ENCODE measurements around the gene CNNM4.

The CNNM4 gene

DNA sequence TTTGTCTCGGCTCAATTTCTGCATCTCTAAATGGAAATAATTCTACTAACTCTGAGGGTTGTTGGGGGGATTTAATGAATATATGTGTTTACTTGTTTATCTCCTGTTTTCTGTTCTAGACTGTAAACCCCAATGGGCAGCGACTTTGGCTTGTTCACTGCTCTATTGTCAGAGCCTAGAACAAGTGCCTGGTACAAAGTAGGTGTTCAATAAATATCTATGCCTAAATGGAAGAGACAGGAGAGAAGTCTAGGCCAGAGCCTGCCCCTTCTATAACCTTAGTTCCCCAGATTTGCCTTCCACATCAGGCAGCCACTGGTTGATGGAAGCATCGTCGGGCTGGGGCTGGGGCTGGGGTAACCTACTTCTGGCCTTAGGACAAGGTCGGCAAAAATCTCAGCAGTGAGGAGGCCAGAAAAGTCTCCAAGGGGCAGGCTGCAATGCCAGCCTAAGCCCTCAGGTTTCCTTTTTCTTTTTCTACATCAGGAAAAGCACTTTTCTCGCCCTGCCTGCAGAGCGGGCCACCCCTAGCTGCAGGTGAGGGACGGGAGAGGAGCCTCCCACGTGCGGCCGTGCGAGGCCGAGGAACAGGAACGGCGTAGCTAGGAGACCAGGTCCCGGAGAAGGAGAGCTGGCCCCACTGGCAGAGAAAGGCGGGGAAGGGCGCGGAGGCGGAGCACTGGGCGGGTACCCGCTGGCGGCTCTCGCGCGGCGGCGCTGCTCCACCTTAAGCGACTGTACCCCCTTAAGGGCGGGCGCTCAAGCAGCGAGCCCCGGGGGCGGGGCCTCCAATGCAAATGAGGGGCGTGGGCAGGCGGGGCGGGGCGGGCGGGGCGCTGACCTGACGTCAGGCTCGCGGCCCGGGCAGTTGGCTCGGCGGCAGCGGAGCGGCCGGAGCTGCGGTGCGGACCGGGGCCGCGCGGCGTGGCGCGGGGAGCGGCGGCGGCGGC lies at the start of gene CNNM4:
CNNM4 (plus strand) TSS at position 867 of the 950 bp plus-strand sequence. CDS start 98 bp downstream, outside the sequence.
- in situ Hi-C loops (cut with MboI; ENCODE audit: low sequenced_read_pairs), result no loop called here
- no peaks in the 10 kb centered on the region for H3K9me3 ChIP-seq
- DNase-seq (ENCODE audit: low spot score in 2 of 2), result peak; percentile 94 to 96
- H3K36me3 ChIP-seq (replicated peaks), result no peaks in the 10 kb centered on the region
- no peaks in the 10 kb centered on the region; the same call in 1 of the 2 replicates for H3K27me3 ChIP-seq (ENCODE audit: low read depth)
- peaks cover 18% of the 10 kb centered on the region for H3K4me1 ChIP-seq
- H3K4me3 ChIP-seq, result peak within 1 kb of the TSS; percentile 70

GRCh38 chr2:96710985-96711384 lies 49.7 kb upstream of the CNNM4 start:
- in situ Hi-C loops (cut with MboI; ENCODE audit: low sequenced_read_pairs), result no loop called here
- H3K36me3 ChIP-seq (replicated peaks), result peaks cover 54% of the 10 kb centered on the region
- no peak overlapping the region for H3K4me3 ChIP-seq

DNA sequence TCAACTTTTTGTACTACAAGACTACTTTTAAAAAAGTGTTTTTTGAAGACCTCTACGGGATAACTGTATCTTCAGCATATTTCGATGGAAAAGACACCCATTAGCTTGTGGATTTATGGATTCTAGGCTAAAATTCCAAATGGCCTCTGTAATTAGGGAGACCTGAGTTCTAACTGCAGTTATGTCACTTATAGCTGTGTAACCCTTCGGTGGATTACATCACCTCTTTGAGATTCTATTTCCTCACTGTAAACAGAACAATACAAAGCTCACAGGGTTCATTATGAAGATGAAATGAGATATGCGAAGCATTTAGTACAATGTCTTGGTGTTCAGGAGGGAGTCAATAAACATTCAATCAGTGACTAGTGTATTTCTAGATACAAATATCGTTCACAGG lies 45.0 kb upstream of the CNNM4 start:
- Histone ChIP-seq H3K27me3 (ENCODE audit: low read depth) (no peaks in the 10 kb centered on the region), H3K4me3 (no peak overlapping the region), H3K36me3 (replicated peaks) (peaks cover 29% of the 10 kb centered on the region), H3K9me3 (no peaks in the 10 kb centered on the region), H3K4me1 (peaks cover 19% of the 10 kb centered on the region)
- peak in 1 of 2 experiments; percentile 36 for DNase-seq (ENCODE audit: low spot score in 2 of 2)
- in situ Hi-C loops (cut with MboI; ENCODE audit: low sequenced_read_pairs), result no loop called here

More at GRCh38 chr2:96710985-96711384, 49.7 kb upstream of the CNNM4 start:
- Histone ChIP-seq H3K9me3 (no peaks in the 10 kb centered on the region), H3K27me3 (ENCODE audit: low read depth) (no peaks in the 10 kb centered on the region), H3K4me1 (peaks cover 8% of the 10 kb centered on the region)
- no peak for DNase-seq (ENCODE audit: low spot score in 2 of 2)

- Histone ChIP-seq H3K9me3 (no peaks in the 10 kb centered on the region), H3K4me3 (no peak overlapping the region), H3K27me3 (ENCODE audit: low read depth) (no peaks in the 10 kb centered on the region), H3K36me3 (replicated peaks) (peaks cover 22% of the 10 kb centered on the region), H3K4me1 (peaks cover 19% of the 10 kb centered on the region)
- DNase-seq (ENCODE audit: low spot score in 2 of 2), result no peak
- in situ Hi-C loops (cut with MboI; ENCODE audit: low sequenced_read_pairs), result no loop called here
Observed at GRCh38 chr2:96716388-96716787, 44.3 kb upstream of the CNNM4 start.

DNA sequence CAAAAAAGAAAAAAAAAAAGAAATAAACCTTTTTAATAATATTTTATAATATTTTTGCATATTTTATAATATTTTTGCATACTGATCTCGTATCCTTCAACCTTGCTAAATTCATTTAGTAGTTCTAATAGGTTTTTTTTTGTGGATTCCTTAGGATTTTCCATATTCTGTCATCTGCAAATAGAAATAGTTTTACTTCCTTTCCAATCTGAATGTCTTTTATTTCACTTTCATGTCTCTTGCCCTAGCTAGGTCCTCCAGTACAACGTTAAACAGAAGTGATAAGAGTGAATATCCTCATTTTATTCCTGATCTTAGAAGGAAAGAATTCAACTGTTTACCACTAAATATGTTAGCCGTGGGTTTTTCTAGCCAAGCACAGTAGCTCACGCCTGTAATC lies 34.6 kb upstream of the CNNM4 start:
- in situ Hi-C loops (cut with MboI; ENCODE audit: low sequenced_read_pairs), result no loop called here
- Histone ChIP-seq H3K4me3 (no peak overlapping the region), H3K27me3 (ENCODE audit: low read depth) (no peaks in the 10 kb centered on the region), H3K4me1 (no peaks in the 10 kb centered on the region), H3K9me3 (no peaks in the 10 kb centered on the region), H3K36me3 (replicated peaks) (peaks cover 49% of the 10 kb centered on the region)
- no peak for DNase-seq (ENCODE audit: low spot score in 2 of 2)

GRCh38 chr2:96727431-96727830 lies 33.3 kb upstream of the CNNM4 start:
- H3K9me3 ChIP-seq, result no peaks in the 10 kb centered on the region
- in situ Hi-C loops (cut with MboI; ENCODE audit: low sequenced_read_pairs), result no loop called here
- no peaks in the 10 kb centered on the region for H3K4me1 ChIP-seq
- H3K27me3 ChIP-seq (ENCODE audit: low read depth), result no peaks in the 10 kb centered on the region
- peaks cover 59% of the 10 kb centered on the region for H3K36me3 ChIP-seq (replicated peaks)
- no peak overlapping the region for H3K4me3 ChIP-seq
- DNase-seq (ENCODE audit: low spot score in 2 of 2), result no peak

DNA sequence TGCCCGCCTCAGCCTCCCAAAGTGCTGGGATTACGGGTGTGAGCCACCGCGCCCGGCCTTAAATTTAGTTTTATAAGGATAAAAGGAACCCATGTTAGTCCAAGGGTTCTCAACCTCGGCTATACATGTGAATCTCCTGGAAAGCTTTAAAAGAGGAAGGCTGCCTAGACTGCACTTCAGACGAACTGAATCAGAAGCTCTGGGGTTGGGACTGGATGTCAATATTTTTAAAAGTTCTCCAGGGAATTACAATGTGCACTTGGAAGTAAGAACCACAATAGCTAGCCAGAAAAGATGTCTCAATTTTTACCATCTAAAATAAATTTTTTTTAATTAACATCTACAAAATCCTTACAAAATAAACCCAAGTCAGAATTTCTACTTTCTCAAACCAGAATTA lies 31.0 kb upstream of the CNNM4 start:
- peaks cover 75% of the 10 kb centered on the region for H3K36me3 ChIP-seq (replicated peaks)
- H3K27me3 ChIP-seq (ENCODE audit: low read depth), result no peaks in the 10 kb centered on the region
- H3K4me1 ChIP-seq, result peaks cover under 1% of the 10 kb centered on the region; the same call in 1 of the 2 replicates
- H3K9me3 ChIP-seq, result no peaks in the 10 kb centered on the region
- no peak overlapping the region for H3K4me3 ChIP-seq
- in situ Hi-C loops (cut with MboI; ENCODE audit: low sequenced_read_pairs), result no loop called here
- no peak for DNase-seq (ENCODE audit: low spot score in 2 of 2)

DNA sequence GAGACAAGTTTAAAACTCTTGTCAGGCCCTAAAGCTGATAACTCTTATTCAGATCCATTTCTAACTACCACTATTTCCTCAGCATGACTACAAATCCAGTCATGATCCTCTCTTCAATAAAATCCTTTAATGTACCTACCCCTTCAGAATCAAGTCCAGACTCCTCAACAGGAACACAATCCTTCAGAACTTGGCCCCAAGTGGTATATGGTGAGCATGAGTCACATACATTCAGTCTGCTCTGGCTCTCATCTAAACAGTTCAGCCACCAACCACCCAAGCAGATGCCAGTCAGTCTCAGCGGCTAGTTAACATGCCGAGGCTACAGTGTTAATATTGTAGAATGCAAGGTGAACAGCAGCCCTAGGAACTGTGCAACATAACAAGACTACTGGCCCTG lies 30.5 kb upstream of the CNNM4 start:
- H3K9me3 ChIP-seq, result no peaks in the 10 kb centered on the region
- H3K4me1 ChIP-seq, result peaks cover 5% of the 10 kb centered on the region
- no peaks in the 10 kb centered on the region for H3K27me3 ChIP-seq (ENCODE audit: low read depth)
- no peak overlapping the region for H3K4me3 ChIP-seq
- in situ Hi-C loops (cut with MboI; ENCODE audit: low sequenced_read_pairs), result no loop called here
- no peak for DNase-seq (ENCODE audit: low spot score in 2 of 2)
- peaks cover 78% of the 10 kb centered on the region for H3K36me3 ChIP-seq (replicated peaks)

DNA sequence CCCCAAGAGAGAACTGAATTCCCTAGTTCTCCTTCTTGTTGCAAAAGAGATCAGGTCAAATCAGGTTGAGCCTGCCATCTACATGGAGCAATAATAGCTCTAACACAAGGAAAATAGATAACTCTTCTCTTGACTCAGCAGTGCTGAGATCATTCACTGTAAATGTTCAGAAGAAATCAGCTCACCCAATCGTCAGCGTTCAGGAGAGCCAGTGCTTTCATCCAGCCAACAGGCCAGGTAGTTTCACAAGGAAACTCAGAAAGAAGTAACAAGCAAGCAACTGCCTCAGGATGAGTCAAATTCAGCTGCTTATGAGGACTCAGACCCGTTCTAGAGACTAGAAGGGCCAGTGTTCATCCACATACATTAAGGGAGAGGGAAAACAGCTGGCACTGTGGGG lies 26.8 kb upstream of the CNNM4 start:
- in situ Hi-C loops (cut with MboI; ENCODE audit: low sequenced_read_pairs), result no loop called here
- Histone ChIP-seq H3K4me3 (no peak overlapping the region), H3K4me1 (peaks cover 8% of the 10 kb centered on the region), H3K9me3 (no peaks in the 10 kb centered on the region), H3K27me3 (ENCODE audit: low read depth) (no peaks in the 10 kb centered on the region), H3K36me3 (replicated peaks) (peaks cover 80% of the 10 kb centered on the region)
- DNase-seq (ENCODE audit: low spot score in 2 of 2), result no peak

- Histone ChIP-seq H3K27me3 (ENCODE audit: low read depth) (no peaks in the 10 kb centered on the region), H3K4me3 (no peak overlapping the region), H3K36me3 (replicated peaks) (peaks cover 70% of the 10 kb centered on the region), H3K9me3 (no peaks in the 10 kb centered on the region), H3K4me1 (peaks cover 11% of the 10 kb centered on the region)
- peak in 1 of 2 experiments; percentile 44 for DNase-seq (ENCODE audit: low spot score in 2 of 2)
- in situ Hi-C loops (cut with MboI; ENCODE audit: low sequenced_read_pairs), result no loop called here
Observed at GRCh38 chr2:96734880-96735583, 25.7 kb upstream of the CNNM4 start.

DNA sequence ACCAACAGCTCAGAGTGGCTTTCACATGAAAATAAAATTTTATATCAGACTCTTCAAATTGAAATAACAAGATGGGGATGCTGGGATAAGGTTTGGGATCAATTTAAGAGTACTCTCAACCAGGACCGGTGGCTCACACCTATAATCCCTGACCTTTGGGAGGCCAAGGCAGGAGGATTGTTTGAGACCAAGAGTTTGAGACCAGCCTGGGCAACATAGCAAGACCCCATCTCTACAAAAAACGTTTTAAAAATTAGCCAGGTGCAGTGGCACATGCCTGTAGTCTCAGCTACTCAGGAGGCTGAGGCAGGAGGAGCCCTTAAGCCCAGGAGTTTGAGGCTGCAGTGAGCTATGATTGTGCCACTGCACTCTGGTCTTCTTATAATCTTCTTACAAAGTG lies 23.5 kb upstream of the CNNM4 start:
- Histone ChIP-seq H3K4me3 (no peak overlapping the region), H3K27me3 (ENCODE audit: low read depth) (no peaks in the 10 kb centered on the region), H3K9me3 (no peaks in the 10 kb centered on the region), H3K4me1 (peaks cover 11% of the 10 kb centered on the region), H3K36me3 (replicated peaks) (peaks cover 50% of the 10 kb centered on the region)
- DNase-seq (ENCODE audit: low spot score in 2 of 2), result no peak
- in situ Hi-C loops (cut with MboI; ENCODE audit: low sequenced_read_pairs), result no loop called here

- DNase-seq (ENCODE audit: low spot score in 2 of 2), result no peak
- in situ Hi-C loops (cut with MboI; ENCODE audit: low sequenced_read_pairs), result no loop called here
- H3K4me1 ChIP-seq, result peaks cover 11% of the 10 kb centered on the region
- H3K9me3 ChIP-seq, result no peaks in the 10 kb centered on the region
- peaks cover 47% of the 10 kb centered on the region for H3K36me3 ChIP-seq (replicated peaks)
- H3K4me3 ChIP-seq, result no peak overlapping the region
- no peaks in the 10 kb centered on the region for H3K27me3 ChIP-seq (ENCODE audit: low read depth)
Observed at GRCh38 chr2:96737831-96738230, 22.9 kb upstream of the CNNM4 start.

- peaks cover 11% of the 10 kb centered on the region for H3K4me1 ChIP-seq
Observed at GRCh38 chr2:96739076-96739632, 21.5 kb upstream of the CNNM4 start.

More at GRCh38 chr2:96739076-96739632, 21.5 kb upstream of the CNNM4 start:
- in situ Hi-C loops (cut with MboI; ENCODE audit: low sequenced_read_pairs), result no loop called here
- DNase-seq (ENCODE audit: low spot score in 2 of 2), result peak in 1 of 2 experiments; percentile 55
- Histone ChIP-seq H3K27me3 (ENCODE audit: low read depth) (no peaks in the 10 kb centered on the region), H3K4me3 (peak overlapping the region; percentile 74), H3K36me3 (replicated peaks) (peaks cover 33% of the 10 kb centered on the region), H3K9me3 (no peaks in the 10 kb centered on the region)
